Kidney epithelial cell (primary cell): ENCODE measurements around the gene SALL4. TPM values are rescaled to one million over a fixed set of nuclear protein-coding genes. Genes with fewer than 3 reads are reported as not detected.
"Not testable (repeated sequence)": the region's sequence is repeated elsewhere in the genome, so short reads cannot be mapped to it uniquely, and the experiment has no call there.

Experiments used
- DNase-seq: peaks from one replicate; pipeline ENCODE4 v3.0.0-alpha.2; 2010; ENCODE audit warnings: low read depth
- H3K27me3 ChIP-seq: 2 replicates; pipeline ENCODE4 v1.6.0; 2011; ENCODE audit warnings: low read length; ENCODE audit not compliant: control insufficient read depth, insufficient read depth
- H3K36me3 ChIP-seq: 2 replicates; pipeline ENCODE4 v1.5.1; 2011; ENCODE audit warnings: low read length; ENCODE audit not compliant: control insufficient read depth, insufficient read depth
- H3K4me3 ChIP-seq: 2 replicates; pipeline ENCODE4 v1.5.1; 2011; ENCODE audit warnings: low read depth, mild to moderate bottlenecking, control low read depth, low read length
- total RNA-seq: library from RNA; depleted of rRNA; stranded (reverse); fragments of >200 nt; gene quantifications from 2 replicates; pipeline ENCODE4 v1.2.3, GENCODE V29; 2015
- TF ChIP-seq, protein P1 (sequence below): IDR thresholded peaks from 2 replicates; pipeline ENCODE4 v1.5.1; 2011; ENCODE audit warnings: mild to moderate bottlenecking, moderate library complexity, low read length, control low read depth, inconsistent platforms; ENCODE audit not compliant: insufficient read depth, poor library complexity, severe bottlenecking

Gene SALL4
- total RNA-seq, 1 donor from 2014 or later: 5.3 TPM

DNA sequence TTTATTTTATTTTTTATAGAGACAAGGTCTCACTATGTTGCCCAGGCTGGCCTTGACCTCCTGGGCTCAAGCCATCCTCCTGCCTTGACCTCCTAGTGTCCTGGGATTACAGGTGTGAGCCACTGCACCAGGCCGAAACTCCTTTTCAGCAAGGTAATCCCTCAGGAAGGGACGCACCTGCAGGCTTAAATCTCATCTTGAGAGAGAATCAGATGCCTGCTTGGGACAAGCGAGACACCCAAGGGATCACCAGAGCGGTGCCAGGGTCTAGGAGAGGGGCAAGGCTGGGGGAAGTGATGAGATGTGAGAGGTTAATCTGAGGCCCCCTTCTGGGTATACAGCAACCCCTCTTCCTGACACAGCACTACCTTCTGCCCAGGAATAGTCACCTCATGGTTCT lies 30.1 kb downstream of the SALL4 start:
- no peak overlapping the region for H3K4me3 ChIP-seq
- H3K36me3 ChIP-seq: no peaks in the 10 kb centered on the region
- DNase-seq: no peak
- TF ChIP-seq, protein P1, sequence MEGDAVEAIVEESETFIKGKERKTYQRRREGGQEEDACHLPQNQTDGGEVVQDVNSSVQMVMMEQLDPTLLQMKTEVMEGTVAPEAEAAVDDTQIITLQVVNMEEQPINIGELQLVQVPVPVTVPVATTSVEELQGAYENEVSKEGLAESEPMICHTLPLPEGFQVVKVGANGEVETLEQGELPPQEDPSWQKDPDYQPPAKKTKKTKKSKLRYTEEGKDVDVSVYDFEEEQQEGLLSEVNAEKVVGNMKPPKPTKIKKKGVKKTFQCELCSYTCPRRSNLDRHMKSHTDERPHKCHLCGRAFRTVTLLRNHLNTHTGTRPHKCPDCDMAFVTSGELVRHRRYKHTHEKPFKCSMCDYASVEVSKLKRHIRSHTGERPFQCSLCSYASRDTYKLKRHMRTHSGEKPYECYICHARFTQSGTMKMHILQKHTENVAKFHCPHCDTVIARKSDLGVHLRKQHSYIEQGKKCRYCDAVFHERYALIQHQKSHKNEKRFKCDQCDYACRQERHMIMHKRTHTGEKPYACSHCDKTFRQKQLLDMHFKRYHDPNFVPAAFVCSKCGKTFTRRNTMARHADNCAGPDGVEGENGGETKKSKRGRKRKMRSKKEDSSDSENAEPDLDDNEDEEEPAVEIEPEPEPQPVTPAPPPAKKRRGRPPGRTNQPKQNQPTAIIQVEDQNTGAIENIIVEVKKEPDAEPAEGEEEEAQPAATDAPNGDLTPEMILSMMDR: no peak
- no peaks in the 10 kb centered on the region for H3K27me3 ChIP-seq

DNA sequence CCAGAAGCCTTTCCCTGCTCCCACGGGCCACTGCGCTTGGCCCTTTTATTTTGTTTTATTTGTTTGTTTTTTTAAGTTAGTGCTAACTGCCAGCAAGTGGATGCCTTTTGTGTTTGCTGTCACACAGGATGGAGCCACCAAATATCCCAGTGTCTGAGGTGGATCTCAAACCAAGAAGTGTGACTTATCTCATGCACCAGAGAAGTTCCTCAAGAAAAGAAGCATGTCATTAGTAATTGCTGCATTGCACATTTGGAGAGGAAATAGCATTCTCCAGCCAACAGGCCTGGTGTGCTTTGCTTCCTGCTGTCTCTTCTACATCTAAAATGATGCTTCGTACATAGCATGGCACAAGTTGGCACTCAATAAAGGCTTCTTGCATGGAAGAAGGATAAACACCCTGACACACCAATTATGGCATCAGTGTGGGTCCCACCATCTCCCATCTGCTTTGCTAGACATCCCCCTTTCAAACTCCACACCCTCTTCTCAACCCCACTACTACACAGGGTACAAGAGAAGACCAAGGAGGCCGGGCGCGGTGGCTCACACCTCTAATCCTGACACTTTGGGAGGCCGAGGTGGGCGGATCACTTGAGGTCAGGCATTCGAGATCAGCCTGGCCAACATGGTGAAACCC lies 32.2 kb downstream of the SALL4 start:
- no peak overlapping the region for H3K4me3 ChIP-seq
- TF ChIP-seq, protein P1: no peak
- H3K27me3 ChIP-seq: no peaks in the 10 kb centered on the region
- no peak for DNase-seq
- H3K36me3 ChIP-seq: no peaks in the 10 kb centered on the region

DNA sequence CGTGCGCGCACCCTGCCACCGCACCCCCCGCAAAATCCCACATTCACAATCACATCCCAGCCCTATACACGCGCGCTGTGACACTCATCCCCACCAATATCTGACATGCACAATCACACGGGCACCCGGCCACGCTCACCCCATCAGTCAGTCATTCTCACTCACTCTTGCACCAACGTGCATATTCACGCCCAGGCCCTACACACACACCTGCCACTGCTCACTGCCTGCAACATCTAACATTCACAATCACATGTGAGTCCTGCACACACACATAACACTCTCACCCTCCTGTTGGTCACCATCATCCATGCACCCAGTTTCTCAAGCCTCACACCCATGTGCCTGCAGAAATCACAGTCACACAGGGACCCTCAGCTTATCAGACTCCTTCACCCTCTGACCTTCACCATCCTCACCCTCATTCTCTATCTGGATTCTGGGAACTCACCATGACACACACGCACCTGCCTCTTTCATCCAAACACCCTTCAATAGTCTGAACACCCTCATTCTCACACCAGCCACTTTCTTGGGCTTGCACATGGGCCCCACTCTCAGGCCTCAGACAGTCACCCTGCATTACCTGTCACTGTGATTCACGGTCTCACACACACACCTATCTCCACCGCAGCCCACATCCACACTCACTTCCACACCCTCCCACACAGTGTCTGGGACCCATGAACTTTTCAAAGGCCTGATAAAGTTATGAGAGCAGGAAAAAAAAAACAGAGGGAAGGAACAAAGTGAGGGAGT lies 33.4 kb downstream of the SALL4 start:
- no peak for DNase-seq
- Histone ChIP-seq H3K27me3 (no peaks in the 10 kb centered on the region), H3K4me3 (peak overlapping the region; percentile 82), H3K36me3 (no peaks in the 10 kb centered on the region)
- TF ChIP-seq, protein P1: no peak

DNA sequence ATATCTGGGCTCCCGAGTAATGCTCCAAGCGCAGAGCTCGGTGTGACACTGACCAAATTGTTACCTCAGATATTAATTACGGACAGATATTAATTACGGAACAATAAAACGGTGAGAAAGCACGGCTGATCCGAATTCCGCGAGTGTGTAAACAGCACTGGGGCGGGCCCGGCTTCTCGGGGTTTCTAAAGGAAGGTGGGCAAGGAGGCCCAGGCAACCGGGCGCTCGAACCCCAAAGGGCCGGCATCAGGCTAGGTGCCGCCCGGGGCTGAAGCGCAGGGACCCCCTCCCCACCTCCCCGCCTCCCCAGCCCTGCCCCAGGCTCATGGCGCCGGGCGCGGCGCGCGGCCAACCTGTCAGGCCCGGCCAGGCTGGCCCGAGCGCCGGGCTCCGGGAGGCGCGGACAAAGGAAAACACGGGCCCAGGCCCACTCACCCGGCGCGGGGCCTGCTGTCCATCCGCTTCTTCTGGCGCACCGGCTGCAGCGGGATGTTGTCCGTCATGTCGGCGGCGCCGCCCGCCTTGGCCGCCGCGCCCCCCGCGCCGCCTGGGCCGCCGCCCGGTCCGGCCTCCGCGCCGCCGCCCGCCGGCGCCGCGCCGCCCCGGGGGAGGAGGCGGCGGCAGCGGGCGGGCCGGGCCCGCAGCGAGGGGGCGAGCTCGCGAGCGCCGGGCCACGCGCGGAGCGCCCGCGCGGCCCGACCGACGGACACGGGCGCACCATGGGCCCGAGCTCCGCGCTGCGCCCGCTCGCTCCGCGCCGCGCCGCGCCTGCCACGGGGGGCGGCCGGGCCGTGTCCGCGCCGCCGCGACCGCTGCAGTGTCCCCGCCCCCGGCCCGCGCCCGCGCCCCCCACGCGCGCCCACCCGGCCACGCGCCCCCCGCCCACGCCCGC lies 34.2 kb downstream of the SALL4 start, which contains the start of gene ATP9A:
ATP9A (minus strand) TSS at position 524 of the 892 bp plus-strand sequence; CDS start at position 503, 21 bp downstream.
- TF ChIP-seq, protein P1: no peak
- H3K36me3 ChIP-seq: no peaks in the 10 kb centered on the region
- no peak for DNase-seq
- H3K27me3 ChIP-seq: no peaks in the 10 kb centered on the region
- peak within 1 kb of the TSS; percentile 82 for H3K4me3 ChIP-seq

DNA sequence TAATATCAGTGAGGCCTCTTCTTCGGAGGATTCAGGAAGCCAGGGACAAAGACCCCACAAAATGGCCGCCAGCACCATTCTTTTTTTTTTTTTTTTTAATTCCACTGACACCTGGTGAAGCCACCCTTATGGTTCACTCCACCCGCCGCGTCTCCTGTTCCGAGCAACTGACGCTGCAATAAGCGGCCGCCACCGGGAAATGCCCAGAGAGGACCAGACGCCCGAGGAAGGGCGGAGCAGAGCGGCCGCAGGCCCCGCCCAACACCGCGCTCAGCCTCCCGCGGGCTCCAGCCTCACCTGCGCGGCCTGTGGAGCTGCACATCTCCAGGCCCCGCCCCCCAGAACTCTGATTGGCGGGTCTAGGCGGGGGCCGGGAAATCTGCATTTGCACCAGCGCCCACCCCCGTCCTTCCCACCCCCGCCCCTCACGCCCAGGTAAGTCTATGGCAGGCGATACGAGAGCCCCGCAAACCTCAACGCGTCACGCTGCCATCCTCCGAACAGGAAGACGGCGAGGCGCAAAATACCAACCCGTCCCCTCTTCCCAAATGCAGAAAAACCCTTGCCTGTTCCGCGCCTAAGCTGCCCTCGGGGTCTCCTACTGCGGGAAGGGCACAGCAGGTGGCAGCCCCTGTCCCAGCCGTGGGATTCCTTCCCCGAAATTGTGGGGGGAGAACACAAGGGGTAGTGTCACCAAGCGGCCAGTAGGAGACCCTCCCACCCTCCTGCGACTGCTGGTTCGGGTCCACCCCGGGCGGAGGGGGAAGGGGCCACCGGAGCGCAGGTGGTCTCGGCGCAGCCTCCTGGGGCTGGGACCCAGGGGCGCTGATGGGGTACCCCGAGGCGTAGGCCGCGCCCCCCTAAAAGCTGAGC lies 35.1 kb downstream of the SALL4 start:
- TF ChIP-seq, protein P1: peak; percentile 50
- DNase-seq: peak; percentile 21
- Histone ChIP-seq H3K36me3 (no peaks in the 10 kb centered on the region), H3K27me3 (no peaks in the 10 kb centered on the region), H3K4me3 (peak overlapping the region; percentile 82)

DNA sequence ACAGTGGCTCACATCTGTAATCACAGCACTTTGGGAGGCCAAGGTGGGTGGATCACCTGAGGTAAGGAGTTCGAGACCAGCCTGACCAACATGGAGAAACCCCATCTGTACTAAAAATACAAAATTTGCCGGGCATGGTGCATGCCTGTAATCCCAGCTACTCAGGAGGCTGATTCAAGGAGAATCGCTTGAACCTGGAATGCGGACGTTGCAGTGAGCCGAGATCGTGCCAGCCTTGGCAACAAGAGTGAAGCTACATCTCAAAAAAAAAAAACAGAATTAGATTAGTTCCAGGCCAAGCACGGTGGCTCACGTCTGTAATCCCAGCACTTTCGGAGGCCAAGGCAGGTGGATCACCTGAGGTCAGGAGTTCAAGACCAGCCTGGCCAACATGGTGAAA lies 36.9 kb downstream of the SALL4 start:
- not testable (repeated sequence) for H3K4me3 ChIP-seq, H3K27me3 ChIP-seq, DNase-seq, H3K36me3 ChIP-seq
